Lower leg skin (tissue), 4 donors: ENCODE data around the gene GPRIN3. TPM values are rescaled to one million over a fixed set of nuclear protein-coding genes. Genes with fewer than 3 reads are reported as not detected.

Source experiments
- DNase-seq, 2 donors: peaks; one replicate each; pipeline ENCODE4 v3.0.0-alpha.2; 2019; ENCODE audit warnings: low spot score in 2 of 2
- H3K4me3 ChIP-seq: fragments of 200-600 bp; sonication (generic); 2 replicates; pipeline ENCODE4 v1.5.1; 2017; ENCODE audit warnings: mild to moderate bottlenecking, low read depth; ENCODE audit not compliant: poor library complexity, severe bottlenecking
- CTCF ChIP-seq, 3 donors: fragments of 450-650 bp; IDR thresholded peaks; one replicate each; pipeline ENCODE4 v1.5.1; 2016; ENCODE audit warnings: antibody characterized with exemption in 3 of 3, mild to moderate bottlenecking in 3 of 3, moderate library complexity in 2 of 3
- POLR2A ChIP-seq, 2 donors: fragments of 450-650 bp; IDR thresholded peaks; one replicate each; pipeline ENCODE4 v1.6.1; 2016 to 2017; ENCODE audit warnings: antibody characterized with exemption in 2 of 2, mild to moderate bottlenecking in 1 of 2, moderate library complexity in 1 of 2
- WGBS, 2 donors: methylation state at CpG; one replicate each; pipeline ENCODE4 v1.1.5; 2018; 5-methylcytosine and 5-hydroxymethylcytosine counted together
- intact Hi-C: fragments of 100-400 bp; cut with DNase I; formaldehyde crosslinking; loops from one replicate; pipeline ENCODE4 v1.15.0; 2023; ENCODE audit warnings: low total_unique reads
- total RNA-seq, 4 donors: library from RNA; depleted of rRNA; stranded (reverse); fragments of >200 nt; gene quantifications; one replicate each; pipeline ENCODE4 v1.1.0, GENCODE V29; 2016

GPRIN3 gene
- total RNA-seq, 4 donors from 2014 or later: 1.5 to 3.3 (median 1.8) TPM

- DNase-seq: no peak
- intact Hi-C loops: no loop called here
- no peak for TF ChIP-seq POLR2A (IDR thresholded peaks at IDR 0.05)
- TF ChIP-seq CTCF (IDR thresholded peaks at IDR 0.05): no peak
- peak overlapping the region; percentile 43 for H3K4me3 ChIP-seq
- 10% methylated on average over 6 of the region's 6 CpGs for WGBS, 2 donors
Measured at GRCh38 chr4:89308161-89308500, 531 bp upstream of the GPRIN3 start.

- 10 to 16% methylated on average over 6 of the region's 6 CpGs for WGBS, 2 donors
- TF ChIP-seq POLR2A (IDR thresholded peaks at IDR 0.05) (no peak), CTCF (IDR thresholded peaks at IDR 0.05) (no peak)
Measured at GRCh38 chr4:89307178-89307445, 488 bp downstream of the GPRIN3 start.

GRCh38 chr4:89306486-89307177 lies 968 bp downstream of the GPRIN3 start:
- H3K4me3 ChIP-seq: no peak overlapping the region
- intact Hi-C loops: no loop called here
- WGBS, 2 donors: 64 to 65% methylated on average over 11 of the region's 11 CpGs
- DNase-seq: no peak
- no peak for TF ChIP-seq POLR2A (IDR thresholded peaks at IDR 0.05)
- no peak for TF ChIP-seq CTCF (IDR thresholded peaks at IDR 0.05)

More at GRCh38 chr4:89307178-89307445, 488 bp downstream of the GPRIN3 start:
- peak overlapping the region; percentile 43 for H3K4me3 ChIP-seq
- no peak for DNase-seq
- intact Hi-C loops: no loop called here

- intact Hi-C loops: no loop called here
- DNase-seq: no peak
- TF ChIP-seq POLR2A (IDR thresholded peaks at IDR 0.05): no peak
- TF ChIP-seq CTCF (IDR thresholded peaks at IDR 0.05): no peak
- 71 to 75% methylated on average over 8 of the region's 8 CpGs for WGBS, 2 donors
- no peak overlapping the region for H3K4me3 ChIP-seq
Measured at GRCh38 chr4:89305712-89306437, 1.7 kb downstream of the GPRIN3 start.

GRCh38 chr4:89305028-89305427 lies 2.6 kb downstream of the GPRIN3 start:
- TF ChIP-seq CTCF (IDR thresholded peaks at IDR 0.05): no peak
- no peak for TF ChIP-seq POLR2A (IDR thresholded peaks at IDR 0.05)
- no peak for DNase-seq
- no peak overlapping the region for H3K4me3 ChIP-seq
- intact Hi-C loops: no loop called here
- 87 to 89% methylated on average over 3 of the region's 3 CpGs for WGBS, 2 donors
